ENCODE measurements around the gene AKIP1. TPM values are rescaled to one million over a fixed set of nuclear protein-coding genes. Genes with fewer than 3 reads are reported as not detected.
A peak's percentile ranks its signal among the peaks of the same experiment; 100 is the strongest.

Gene AKIP1
- total RNA-seq, 1 experiment from 2014 or later: 29.5 TPM

DNA sequence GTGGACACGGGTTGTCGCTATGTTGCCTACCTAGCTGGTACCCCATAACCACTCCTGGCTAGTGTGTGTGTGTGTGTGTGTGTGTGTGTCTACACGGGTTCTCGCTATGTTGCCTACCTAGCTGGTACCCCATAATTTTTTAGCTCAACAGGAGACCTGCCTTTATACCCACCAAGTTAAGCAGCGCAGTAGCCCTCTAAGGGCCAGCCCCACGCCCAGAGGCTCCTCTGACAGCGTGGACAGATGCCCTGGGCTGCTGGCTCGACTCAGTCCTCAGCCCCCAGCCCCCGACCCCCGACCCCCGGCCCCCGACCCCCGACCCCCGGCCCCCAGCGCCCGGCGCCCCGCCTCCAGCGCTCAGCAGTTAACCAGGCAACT, 351 bp upstream of the AKIP1 start:
- Histone ChIP-seq H3K27ac (ENCODE audit: low read length) (no peak overlapping the region), H3F3A (ENCODE audit: low read length, unreplicated experiment) (no peaks in the 10 kb centered on the region), H4K20me1 (ENCODE audit: low read length) (no peaks in the 10 kb centered on the region), H3K79me2 (ENCODE audit: low read length) (peaks cover 14% of the 10 kb centered on the region), H2AFZ (ENCODE audit: low read length) (peak overlapping the region; percentile 87), H3K9me2 (replicated peaks; ENCODE audit: low read length) (no peaks in the 10 kb centered on the region), H3K9me3 (ENCODE audit: low read length) (no peaks in the 10 kb centered on the region), H3K4me3 (ENCODE audit: low read length) (peak overlapping the region; percentile 70), H3K4me2 (ENCODE audit: low read length) (peak overlapping the region; percentile 87), H3K36me3 (ENCODE audit: low read depth, low read length) (no peaks in the 10 kb centered on the region), H3K4me1 (ENCODE audit: insufficient read depth, low read length) (peaks cover 29% of the 10 kb centered on the region), H3K9ac (ENCODE audit: low read length) (0 out of 2 replicates have a peak overlapping the region, but pooled peaks have one; percentile 19), H3K27me3 (ENCODE audit: low read length) (no peaks in the 10 kb centered on the region)
- POLR2A ChIA-PET (ENCODE audit: unreplicated experiment): interaction anchor here (0.5 kb wide), 1 partner anchor 101 kb away, joined by 3 read pairs; no protein-coding TSS in a partner anchor
- CTCF ChIA-PET: interaction anchor here (0.6 kb wide), 1 partner anchor 306 kb away, joined by 3 read pairs; no protein-coding TSS in a partner anchor
- TF ChIP-seq EZH2phosphoT487 (IDR thresholded peaks at IDR 0.05; ENCODE audit: borderline replicate concordance, low read length) (no peak), CTCF (conservative IDR thresholded peaks at IDR 0.05; ENCODE audit: low read depth, low read length) (no peak), EZH2 (IDR thresholded peaks at IDR 0.05; ENCODE audit: low read length, unreplicated experiment) (no peak)
- no TSS peak for BruUV-seq (replicated peaks)
- DNase-seq (no peak), ATAC-seq (peak; percentile 11)
- intact Hi-C loops (cut with micrococcal nuclease): loop anchor here (5.0 kb wide), 1 partner anchor 227 kb away; no protein-coding TSS in a partner anchor

DNA sequence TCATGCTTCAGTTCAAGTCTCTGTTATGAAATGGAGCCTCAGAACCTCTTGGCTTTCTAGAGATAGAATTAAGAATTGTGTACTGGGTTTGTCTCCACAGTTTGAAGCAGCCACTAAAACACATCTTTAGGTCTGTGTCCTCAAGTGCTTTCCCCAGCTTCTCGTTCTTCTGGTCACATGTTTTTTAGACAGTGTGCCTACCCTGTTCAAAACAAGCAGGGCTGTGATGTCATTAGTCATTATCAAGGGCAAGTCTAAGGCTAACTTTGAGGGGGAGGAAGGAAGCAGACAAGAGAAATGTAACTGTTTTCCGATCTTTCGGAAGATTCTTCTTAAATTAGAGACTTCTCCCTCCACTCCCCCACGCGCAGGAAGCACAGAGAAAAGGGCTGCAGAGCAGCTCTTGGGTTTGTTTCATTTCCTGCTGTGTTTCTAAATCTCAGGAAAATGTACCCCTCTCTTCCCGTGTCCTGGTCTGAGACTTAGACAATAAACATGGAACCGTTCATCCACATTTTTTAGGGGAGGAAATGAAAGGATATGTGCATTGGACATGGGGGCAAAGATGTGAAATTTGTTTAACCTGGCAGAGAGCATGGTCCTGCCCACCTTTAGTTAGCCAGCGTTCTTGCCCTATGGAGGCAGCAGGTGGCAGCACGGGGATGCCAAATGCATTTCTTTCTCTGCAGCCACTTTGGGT, 3.1 kb downstream of the AKIP1 start:
- POLR2A ChIA-PET (ENCODE audit: unreplicated experiment): interaction anchor here (0.5 kb wide), 1 partner anchor 50 kb away, joined by 3 read pairs; no protein-coding TSS in a partner anchor

More for the DNA sequence above, 3.1 kb downstream of the AKIP1 start:
- TF ChIP-seq EZH2 (IDR thresholded peaks at IDR 0.05; ENCODE audit: low read length, unreplicated experiment): no peak
- no peak for TF ChIP-seq EZH2phosphoT487 (IDR thresholded peaks at IDR 0.05; ENCODE audit: borderline replicate concordance, low read length)
- peak; percentile 87 for TF ChIP-seq CTCF (conservative IDR thresholded peaks at IDR 0.05; ENCODE audit: low read depth, low read length)
- no TSS peak for BruUV-seq (replicated peaks)
- Histone ChIP-seq H4K20me1 (ENCODE audit: low read length) (no peaks in the 10 kb centered on the region), H2AFZ (ENCODE audit: low read length) (peak overlapping the region; percentile 10; the same call in 1 of the 2 replicates), H3K36me3 (ENCODE audit: low read depth, low read length) (peaks cover under 1% of the 10 kb centered on the region; the same call in 1 of the 2 replicates), H3K4me2 (ENCODE audit: low read length) (peak overlapping the region; percentile 47), H3K9me2 (replicated peaks; ENCODE audit: low read length) (no peaks in the 10 kb centered on the region), H3K4me3 (ENCODE audit: low read length) (peak overlapping the region; percentile 4; the same call in 1 of the 2 replicates), H3K9me3 (ENCODE audit: low read length) (no peaks in the 10 kb centered on the region), H3K4me1 (ENCODE audit: insufficient read depth, low read length) (peaks cover 24% of the 10 kb centered on the region), H3F3A (ENCODE audit: low read length, unreplicated experiment) (no peaks in the 10 kb centered on the region), H3K79me2 (ENCODE audit: low read length) (peaks cover 14% of the 10 kb centered on the region), H3K27me3 (ENCODE audit: low read length) (no peaks in the 10 kb centered on the region), H3K27ac (ENCODE audit: low read length) (no peak overlapping the region), H3K9ac (ENCODE audit: low read length) (no peak overlapping the region)
- intact Hi-C loops (cut with micrococcal nuclease): loop anchor here (1.0 to 5.0 kb wide), 2 partner anchors 45 to 223 kb away; no protein-coding TSS in a partner anchor
- DNase-seq: peak; percentile 41
- 0 out of 2 replicates have a peak, but pooled peaks have one; percentile 6 for ATAC-seq
- CTCF ChIA-PET: interaction anchor here (0.6 to 1.2 kb wide), 3 partner anchors 45 to 351 kb away, joined by 3 to 13 read pairs (median 7); partner anchors contain the start of gene DENND5A

Data from PC-3 (cell line).